Measurements from ENCODE around the gene CEACAM20. TPM values are rescaled to one million over a fixed set of nuclear protein-coding genes. Genes with fewer than 3 reads are reported as not detected.
"Not testable (repeated sequence)": the region's sequence is repeated elsewhere in the genome, so short reads cannot be mapped to it uniquely, and the experiment has no call there.

Gene CEACAM20
- total RNA-seq, 2 donors from 2014 or later = not detected

DNA sequence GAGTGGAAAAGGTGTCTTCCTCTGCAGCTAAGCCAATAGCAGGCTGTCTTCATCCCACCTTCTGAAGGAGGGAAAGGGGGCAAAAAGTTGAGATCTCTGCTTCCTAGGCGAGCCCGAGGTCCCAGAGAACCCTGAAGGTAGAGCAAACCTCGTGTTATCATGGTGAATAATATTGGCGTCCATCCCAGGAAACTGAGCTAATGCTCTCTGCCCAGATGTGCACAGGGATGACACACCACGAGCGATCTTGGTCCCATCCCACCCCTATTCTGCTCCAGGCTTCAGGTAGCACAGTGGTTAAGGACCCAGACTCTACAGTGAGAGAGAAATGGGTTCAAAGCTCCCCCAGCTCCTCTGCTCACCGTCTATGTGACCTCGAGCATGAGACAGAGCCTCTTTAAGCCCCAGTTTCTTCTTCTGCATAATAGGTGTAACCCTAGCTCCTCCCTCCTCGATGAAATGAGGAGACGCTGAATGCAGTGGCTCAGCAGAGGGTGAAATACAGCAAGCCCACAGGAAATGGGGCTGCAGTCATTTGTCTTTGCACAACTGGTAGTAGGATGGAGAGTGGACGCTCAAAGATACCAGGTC, 9.9 kb upstream of the CEACAM20 start:
- Mint-ChIP-seq H3K27me3 (no peaks in the 10 kb centered on the region), H3K36me3 (ENCODE audit: low read depth) (peaks cover 2% of the 10 kb centered on the region), H3K27ac (no peak overlapping the region), H3K4me3 (no peak overlapping the region), H3K4me1 (no peaks in the 10 kb centered on the region)
- no peaks in the 10 kb centered on the region for H3K9me3 ChIP-seq (ENCODE audit: control insufficient read depth, low read length, poor library complexity, severe bottlenecking)
- no peak for DNase-seq
- no peak for ATAC-seq

- not testable (repeated sequence) for H3K4me3 Mint-ChIP-seq; H3K27ac Mint-ChIP-seq; DNase-seq; H3K9me3 ChIP-seq (ENCODE audit: control insufficient read depth, low read length, poor library complexity, severe bottlenecking); H3K4me1 Mint-ChIP-seq; H3K27me3 Mint-ChIP-seq; H3K36me3 Mint-ChIP-seq (ENCODE audit: low read depth); ATAC-seq
Observed at GRCh38 chr19:44535361-44535760, 5.9 kb upstream of the CEACAM20 start.

GRCh38 chr19:44532819-44533218, 3.3 kb upstream of the CEACAM20 start:
- no peaks in the 10 kb centered on the region for H3K9me3 ChIP-seq (ENCODE audit: control insufficient read depth, low read length, poor library complexity, severe bottlenecking)
- ATAC-seq (no peak), DNase-seq (no peak)
- H3K4me1 Mint-ChIP-seq = no peaks in the 10 kb centered on the region
- H3K36me3 Mint-ChIP-seq (ENCODE audit: low read depth) = peaks cover 3% of the 10 kb centered on the region
- no peak overlapping the region for H3K4me3 Mint-ChIP-seq
- H3K27ac Mint-ChIP-seq = no peak overlapping the region
- H3K27me3 Mint-ChIP-seq = peaks cover 7% of the 10 kb centered on the region

DNA sequence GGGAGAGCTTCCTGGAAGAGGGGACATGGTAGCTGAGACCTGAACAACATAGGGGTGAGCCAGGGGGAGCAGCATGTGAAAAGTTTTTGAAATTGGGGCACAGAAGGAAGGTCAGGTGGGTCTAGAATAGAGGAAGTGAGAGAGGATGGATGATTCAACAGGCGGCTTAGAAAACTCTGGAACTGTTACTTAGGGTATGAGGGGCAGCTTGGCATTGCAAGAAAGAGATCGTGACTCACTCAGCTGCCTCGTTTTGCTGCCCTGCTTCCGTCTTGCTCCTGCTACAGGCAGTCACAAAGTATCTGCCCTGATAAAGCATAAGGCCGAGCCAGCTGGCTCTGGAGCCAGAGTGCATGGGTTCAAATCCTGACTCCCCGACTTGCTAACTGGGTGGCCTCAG, 1.3 kb upstream of the CEACAM20 start:
- H3K36me3 Mint-ChIP-seq (ENCODE audit: low read depth) = peaks cover 3% of the 10 kb centered on the region
- no peak overlapping the region for H3K27ac Mint-ChIP-seq
- no peaks in the 10 kb centered on the region for H3K4me1 Mint-ChIP-seq
- DNase-seq (no peak), ATAC-seq (no peak)
- no peaks in the 10 kb centered on the region for H3K9me3 ChIP-seq (ENCODE audit: control insufficient read depth, low read length, poor library complexity, severe bottlenecking)
- H3K27me3 Mint-ChIP-seq = peaks cover 7% of the 10 kb centered on the region
- no peak overlapping the region for H3K4me3 Mint-ChIP-seq

DNA sequence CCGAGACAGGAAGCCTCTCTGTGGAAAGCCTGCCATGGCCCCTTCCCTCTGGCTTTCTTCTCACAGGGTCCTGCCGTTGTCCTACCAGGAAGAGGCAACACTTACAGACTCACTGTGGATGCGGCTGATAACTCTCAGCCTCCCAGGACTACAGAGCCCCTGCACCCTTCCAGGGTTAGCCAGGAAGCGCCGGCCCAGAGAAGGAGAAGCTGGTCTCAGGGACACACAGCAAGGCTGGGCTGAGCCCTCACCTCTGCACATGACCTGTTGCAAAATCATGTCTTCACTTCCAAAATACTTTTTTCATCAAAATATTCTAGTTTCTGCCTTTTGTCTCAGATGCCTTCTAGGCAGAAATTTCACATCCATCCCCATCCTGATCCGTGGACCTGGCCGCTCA, 1.9 kb downstream of the CEACAM20 start:
- no peak for ATAC-seq
- peaks cover 7% of the 10 kb centered on the region for H3K27me3 Mint-ChIP-seq

DNA sequence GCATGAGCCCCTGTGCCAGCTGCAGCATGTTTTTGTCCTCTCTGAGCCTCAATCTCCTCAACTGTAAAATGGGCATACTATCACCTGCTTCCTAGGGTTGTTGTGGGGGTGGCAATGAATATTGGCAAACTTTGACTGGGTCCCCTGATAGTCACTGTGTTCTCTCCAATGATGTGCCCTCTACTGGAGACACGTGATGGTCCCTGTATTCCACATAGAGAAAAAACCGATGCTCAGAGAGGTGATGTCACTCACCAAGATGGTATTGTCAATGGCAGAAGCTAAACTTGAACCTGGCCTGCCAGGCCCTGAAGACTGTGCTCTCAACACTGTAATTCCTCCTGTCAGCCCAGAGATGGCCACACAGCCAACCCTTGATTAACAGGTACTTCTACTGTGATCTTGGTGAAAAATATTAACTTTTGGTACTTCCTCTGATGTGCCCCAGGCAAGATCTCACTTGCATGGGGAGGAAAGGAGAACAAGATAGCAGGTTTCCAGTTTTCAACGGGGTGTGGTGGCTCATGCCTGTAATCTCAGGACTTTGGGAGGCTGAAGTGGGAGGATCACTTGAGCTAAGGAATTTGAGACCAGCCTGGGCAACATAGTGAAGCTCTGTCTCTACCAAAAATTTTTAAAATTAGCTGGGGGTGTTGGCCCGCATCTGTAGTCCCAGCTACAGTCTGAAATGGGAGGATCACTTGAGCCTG, 3.6 kb downstream of the CEACAM20 start:
- no peaks in the 10 kb centered on the region for H3K9me3 ChIP-seq (ENCODE audit: control insufficient read depth, low read length, poor library complexity, severe bottlenecking)
- Mint-ChIP-seq H3K27me3 (peaks cover 7% of the 10 kb centered on the region), H3K4me1 (no peaks in the 10 kb centered on the region), H3K36me3 (ENCODE audit: low read depth) (peaks cover 3% of the 10 kb centered on the region), H3K4me3 (no peak overlapping the region), H3K27ac (no peak overlapping the region)
- DNase-seq = no peak
- ATAC-seq = no peak

More for the DNA sequence above, 1.9 kb downstream of the CEACAM20 start:
- Mint-ChIP-seq H3K36me3 (ENCODE audit: low read depth) (peaks cover 3% of the 10 kb centered on the region), H3K4me1 (no peaks in the 10 kb centered on the region), H3K4me3 (no peak overlapping the region), H3K27ac (no peak overlapping the region)
- no peaks in the 10 kb centered on the region for H3K9me3 ChIP-seq (ENCODE audit: control insufficient read depth, low read length, poor library complexity, severe bottlenecking)
- DNase-seq = no peak

- ATAC-seq = no peak
Observed at GRCh38 chr19:44521370-44521769, 8.1 kb downstream of the CEACAM20 start.

DNA sequence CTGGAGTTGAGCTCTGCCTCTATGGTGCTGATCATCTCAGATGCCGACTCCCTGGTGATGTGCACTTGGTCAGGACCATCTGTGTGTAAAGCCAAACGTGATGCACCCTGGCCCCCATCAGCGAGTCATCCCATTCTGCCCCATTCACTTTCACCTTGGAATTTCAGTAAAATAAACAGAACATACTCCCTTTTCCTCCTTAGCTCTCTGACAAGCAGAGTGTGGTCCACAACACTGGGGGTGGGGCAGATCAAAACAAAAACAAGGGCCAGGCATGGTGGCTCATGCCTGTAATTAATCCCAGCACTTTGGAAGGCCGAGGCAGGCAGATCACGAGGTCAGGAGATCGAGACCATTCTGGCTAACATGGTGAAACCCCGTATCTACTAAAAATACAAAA, 12.3 kb downstream of the CEACAM20 start:
- no peak for ATAC-seq
- Mint-ChIP-seq H3K27ac (no peak overlapping the region), H3K36me3 (ENCODE audit: low read depth) (no peaks in the 10 kb centered on the region), H3K27me3 (no peaks in the 10 kb centered on the region), H3K4me1 (no peaks in the 10 kb centered on the region), H3K4me3 (no peak overlapping the region)
- peaks cover 3% of the 10 kb centered on the region for H3K9me3 ChIP-seq (ENCODE audit: control insufficient read depth, low read length, poor library complexity, severe bottlenecking)
- DNase-seq = no peak

More at GRCh38 chr19:44521370-44521769, 8.1 kb downstream of the CEACAM20 start:
- Mint-ChIP-seq H3K4me3 (no peak overlapping the region), H3K27me3 (no peaks in the 10 kb centered on the region), H3K4me1 (no peaks in the 10 kb centered on the region), H3K27ac (no peak overlapping the region), H3K36me3 (ENCODE audit: low read depth) (no peaks in the 10 kb centered on the region)
- no peak for DNase-seq
- peaks cover 3% of the 10 kb centered on the region for H3K9me3 ChIP-seq (ENCODE audit: control insufficient read depth, low read length, poor library complexity, severe bottlenecking)

DNA sequence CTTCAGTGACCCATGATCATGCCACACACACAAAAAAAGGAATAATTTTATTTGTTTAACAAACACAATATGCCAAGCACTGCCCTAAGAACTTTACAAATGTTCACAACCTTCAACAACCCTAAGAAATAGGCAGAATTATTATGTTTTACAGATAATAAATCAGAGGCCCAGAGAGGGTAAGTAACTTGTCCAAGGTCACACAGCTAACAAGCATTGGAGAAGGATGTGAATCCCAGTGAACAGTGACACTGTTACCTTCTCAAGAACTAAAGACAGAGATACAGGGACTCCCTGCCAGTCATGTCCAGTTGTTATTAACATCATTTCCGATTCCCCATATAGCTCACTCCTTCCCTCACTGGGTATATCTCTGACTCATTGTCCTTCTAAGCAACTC, 13.6 kb downstream of the CEACAM20 start:
- ATAC-seq (no peak), DNase-seq (no peak)
- no peaks in the 10 kb centered on the region for H3K36me3 Mint-ChIP-seq (ENCODE audit: low read depth)
- peaks cover 3% of the 10 kb centered on the region for H3K9me3 ChIP-seq (ENCODE audit: control insufficient read depth, low read length, poor library complexity, severe bottlenecking)
- no peak overlapping the region for H3K4me3 Mint-ChIP-seq
- H3K27me3 Mint-ChIP-seq = no peaks in the 10 kb centered on the region
- H3K27ac Mint-ChIP-seq = no peak overlapping the region
- no peaks in the 10 kb centered on the region for H3K4me1 Mint-ChIP-seq

- no peak for DNase-seq
- no peaks in the 10 kb centered on the region for H3K36me3 Mint-ChIP-seq (ENCODE audit: low read depth)
- no peaks in the 10 kb centered on the region for H3K4me1 Mint-ChIP-seq
- H3K27me3 Mint-ChIP-seq = no peaks in the 10 kb centered on the region
- no peak for ATAC-seq
- H3K27ac Mint-ChIP-seq = no peak overlapping the region
- peaks cover 3% of the 10 kb centered on the region for H3K9me3 ChIP-seq (ENCODE audit: control insufficient read depth, low read length, poor library complexity, severe bottlenecking)
- no peak overlapping the region for H3K4me3 Mint-ChIP-seq
Observed at GRCh38 chr19:44515031-44515430, 14.4 kb downstream of the CEACAM20 start.

- no peak for DNase-seq
- ATAC-seq = no peak
- Mint-ChIP-seq H3K27me3 (no peaks in the 10 kb centered on the region), H3K4me3 (no peak overlapping the region), H3K27ac (no peak overlapping the region), H3K4me1 (no peaks in the 10 kb centered on the region), H3K36me3 (ENCODE audit: low read depth) (peaks cover 6% of the 10 kb centered on the region)
- peaks cover 7% of the 10 kb centered on the region for H3K9me3 ChIP-seq (ENCODE audit: control insufficient read depth, low read length, poor library complexity, severe bottlenecking)
Observed at GRCh38 chr19:44512326-44513298, 16.9 kb downstream of the CEACAM20 start.

- no peak overlapping the region for H3K27ac Mint-ChIP-seq
- H3K9me3 ChIP-seq (ENCODE audit: control insufficient read depth, low read length, poor library complexity, severe bottlenecking) = peaks cover 10% of the 10 kb centered on the region
- H3K4me3 Mint-ChIP-seq = no peak overlapping the region
- ATAC-seq (no peak), DNase-seq (no peak)
- no peaks in the 10 kb centered on the region for H3K4me1 Mint-ChIP-seq
- peaks cover 6% of the 10 kb centered on the region for H3K36me3 Mint-ChIP-seq (ENCODE audit: low read depth)
- no peaks in the 10 kb centered on the region for H3K27me3 Mint-ChIP-seq
Observed at GRCh38 chr19:44509478-44509877, 20.0 kb downstream of the CEACAM20 start.
